ENCODE results near the gene ATP2B2.
A peak's percentile ranks its signal among the peaks of the same experiment; 100 is the strongest.

Gene ATP2B2

GRCh38 chr3:10338591-10339353 lies 166.6 kb downstream of the ATP2B2 start:
- no peak for DNase-seq

GRCh38 chr3:10338164-10338470 lies 167.3 kb downstream of the ATP2B2 start:
- DNase-seq = no peak

GRCh38 chr3:10337323-10338163 lies 167.8 kb downstream of the ATP2B2 start:
- DNase-seq = no peak

- DNase-seq = no peak
Measured at GRCh38 chr3:10336761-10337160, 168.6 kb downstream of the ATP2B2 start.

- no peak for DNase-seq
Measured at GRCh38 chr3:10335871-10336622, 169.3 kb downstream of the ATP2B2 start.

GRCh38 chr3:10335190-10335738 lies 170.1 kb downstream of the ATP2B2 start:
- no peak for DNase-seq

- DNase-seq = no peak
Measured at GRCh38 chr3:10334459-10334858, 170.9 kb downstream of the ATP2B2 start.

- DNase-seq = no peak
Measured at GRCh38 chr3:10334042-10334441, 171.3 kb downstream of the ATP2B2 start.

GRCh38 chr3:10333349-10333650 lies 172.1 kb downstream of the ATP2B2 start:
- no peak for DNase-seq

GRCh38 chr3:10332481-10333348 lies 172.7 kb downstream of the ATP2B2 start:
- DNase-seq = no peak

- DNase-seq = no peak
Measured at GRCh38 chr3:10331320-10331719, 174.1 kb downstream of the ATP2B2 start.

GRCh38 chr3:10330319-10330718 lies 175.1 kb downstream of the ATP2B2 start:
- no peak for DNase-seq

GRCh38 chr3:10329495-10330015 lies 175.8 kb downstream of the ATP2B2 start:
- no peak for DNase-seq

- DNase-seq = no peak
Measured at GRCh38 chr3:10328460-10329071, 176.8 kb downstream of the ATP2B2 start.

- no peak for DNase-seq
Measured at GRCh38 chr3:10327592-10327991, 177.8 kb downstream of the ATP2B2 start.

GRCh38 chr3:10322352-10322710 lies 183.1 kb downstream of the ATP2B2 start:
- peak in 1 of 2 donors; percentile 27 for DNase-seq

GRCh38 chr3:10321630-10322351 lies 183.6 kb downstream of the ATP2B2 start:
- no peak for DNase-seq

- no peak for DNase-seq
Measured at GRCh38 chr3:10320320-10320677, 185.1 kb downstream of the ATP2B2 start.

- no peak for DNase-seq
Measured at GRCh38 chr3:10319804-10320203, 185.6 kb downstream of the ATP2B2 start.

- no peak for DNase-seq
Measured at GRCh38 chr3:10319251-10319650, 186.1 kb downstream of the ATP2B2 start.

GRCh38 chr3:10317961-10318350 lies 187.4 kb downstream of the ATP2B2 start:
- no peak for DNase-seq
